G401.6 (cell line): ENCODE results near the gene ROBO1.

Experiments used
- FAIRE-seq: peaks from 2 replicates; lab custom pipeline; 2012; peaks lifted over from hg19 to GRCh38; lab: Jason Lieb, UNC

Gene ROBO1

DNA sequence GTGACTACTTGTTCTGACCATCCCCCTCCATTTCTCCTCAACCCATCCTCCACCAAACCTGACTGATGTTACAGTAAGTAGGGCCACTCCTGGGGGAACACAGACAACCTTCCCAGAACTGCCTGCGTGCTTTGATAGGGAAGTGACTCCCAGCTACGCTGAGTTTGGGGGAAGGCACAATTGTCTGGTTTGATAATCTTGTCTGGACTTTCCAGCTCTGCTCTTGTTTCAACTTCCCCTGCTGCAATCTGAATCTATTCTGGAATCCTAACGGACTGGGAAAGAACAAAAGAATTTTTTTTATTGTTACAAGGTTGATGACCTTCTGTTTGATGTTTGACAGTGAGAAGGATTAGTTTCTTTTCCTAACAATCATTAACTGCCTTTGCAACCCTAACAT is 895.6 kb downstream of the ROBO1 start:
- no peak for FAIRE-seq

DNA sequence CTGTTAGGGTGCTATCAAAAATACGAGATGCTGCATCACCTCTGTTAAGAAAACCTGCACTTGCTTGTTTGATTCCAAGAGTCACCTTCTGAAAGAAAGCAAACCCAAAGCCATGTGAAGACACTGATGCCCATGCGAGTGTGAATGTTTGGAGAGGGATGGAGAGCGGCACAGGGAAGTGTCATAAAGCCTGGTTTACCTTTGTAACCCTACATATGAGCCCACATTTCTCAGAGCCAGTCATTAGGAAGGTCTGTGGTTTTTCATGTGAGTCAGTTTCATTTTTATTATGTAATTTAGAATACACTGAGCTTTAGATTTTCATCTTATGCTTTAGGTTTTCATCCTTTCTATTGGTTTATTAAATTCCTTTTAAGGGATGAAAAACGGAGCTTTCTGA is 896.8 kb downstream of the ROBO1 start:
- FAIRE-seq, result no peak

DNA sequence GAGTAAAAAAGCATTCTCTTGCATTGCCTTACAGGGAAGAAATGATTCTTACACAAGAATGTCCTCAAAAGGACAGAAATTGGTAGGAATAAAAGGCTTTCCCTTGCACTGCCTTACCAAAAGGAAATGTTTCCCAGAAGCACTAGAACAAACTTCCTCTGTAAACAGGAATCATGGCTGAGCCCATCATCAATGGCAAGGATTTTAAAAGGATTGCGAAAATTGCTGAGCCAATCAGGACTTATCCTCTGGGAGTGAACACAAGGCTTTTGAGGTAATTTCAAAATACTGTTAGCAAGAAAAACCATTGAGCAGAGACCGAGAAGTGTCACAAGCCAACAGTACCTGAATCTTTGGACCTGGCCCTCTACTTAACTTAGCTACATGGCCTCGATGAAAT is 897.3 kb downstream of the ROBO1 start:
- FAIRE-seq, result no peak

DNA sequence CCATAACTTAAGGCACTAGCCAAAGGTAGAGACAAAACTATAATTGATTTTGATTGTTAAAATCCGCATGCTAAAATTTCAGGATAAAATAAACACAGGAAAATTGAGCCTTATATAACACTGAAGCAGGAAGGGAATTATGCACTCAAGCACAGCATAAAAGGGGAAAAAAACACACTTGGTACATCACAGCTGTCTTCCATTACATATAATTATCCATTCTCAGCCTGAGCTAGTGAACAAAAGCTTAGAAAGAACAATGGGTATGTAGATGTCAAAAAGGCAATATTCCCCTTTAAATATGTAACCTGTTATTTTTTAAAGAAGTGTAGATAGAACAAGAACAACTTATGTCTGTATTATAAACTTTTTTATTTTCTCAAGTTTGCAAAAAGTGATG is 899.2 kb downstream of the ROBO1 start:
- no peak for FAIRE-seq

DNA sequence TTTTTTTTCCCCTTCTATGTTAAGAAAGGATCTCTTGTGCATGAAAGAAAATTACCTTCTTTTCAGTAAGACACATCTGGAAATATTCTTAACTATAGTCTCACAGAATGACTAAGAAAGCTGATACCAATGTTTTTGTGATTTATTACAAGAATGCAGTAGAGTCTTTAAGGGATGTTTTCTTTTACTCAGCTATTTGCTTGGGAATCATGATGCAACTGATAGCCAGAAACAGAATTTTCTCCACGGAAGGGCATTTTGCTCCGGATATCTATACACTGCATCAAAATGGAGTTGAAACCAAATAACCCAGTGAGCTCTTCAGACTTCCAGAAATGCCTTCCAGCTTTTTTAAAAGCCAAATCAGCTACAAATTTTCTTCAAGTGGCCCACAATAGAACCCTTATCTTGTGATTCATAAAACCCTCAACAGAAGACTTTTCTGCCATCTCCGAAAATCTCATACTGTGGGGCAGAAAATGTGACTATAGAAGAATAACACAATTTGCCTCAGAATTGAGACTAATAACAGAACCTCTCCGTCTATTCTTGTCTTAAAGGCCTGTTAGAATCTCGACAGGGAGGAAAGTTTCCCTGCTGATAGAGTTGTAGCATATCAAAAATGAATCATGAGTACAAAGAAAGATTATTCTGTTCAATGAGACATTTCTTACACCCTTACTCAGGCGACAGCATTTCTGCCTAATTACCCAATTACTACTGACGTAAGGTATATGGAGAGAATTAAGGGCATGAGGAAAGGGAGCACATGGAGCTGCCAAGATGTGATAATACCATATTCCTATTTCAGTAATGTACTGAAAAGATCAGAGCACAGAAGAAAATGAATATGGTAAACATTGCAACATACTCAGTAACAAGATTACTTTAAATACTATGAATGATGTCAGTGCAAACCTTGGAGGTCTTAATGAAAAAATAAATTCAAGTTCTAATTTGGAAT is 900.1 kb downstream of the ROBO1 start:
- FAIRE-seq, result no peak

DNA sequence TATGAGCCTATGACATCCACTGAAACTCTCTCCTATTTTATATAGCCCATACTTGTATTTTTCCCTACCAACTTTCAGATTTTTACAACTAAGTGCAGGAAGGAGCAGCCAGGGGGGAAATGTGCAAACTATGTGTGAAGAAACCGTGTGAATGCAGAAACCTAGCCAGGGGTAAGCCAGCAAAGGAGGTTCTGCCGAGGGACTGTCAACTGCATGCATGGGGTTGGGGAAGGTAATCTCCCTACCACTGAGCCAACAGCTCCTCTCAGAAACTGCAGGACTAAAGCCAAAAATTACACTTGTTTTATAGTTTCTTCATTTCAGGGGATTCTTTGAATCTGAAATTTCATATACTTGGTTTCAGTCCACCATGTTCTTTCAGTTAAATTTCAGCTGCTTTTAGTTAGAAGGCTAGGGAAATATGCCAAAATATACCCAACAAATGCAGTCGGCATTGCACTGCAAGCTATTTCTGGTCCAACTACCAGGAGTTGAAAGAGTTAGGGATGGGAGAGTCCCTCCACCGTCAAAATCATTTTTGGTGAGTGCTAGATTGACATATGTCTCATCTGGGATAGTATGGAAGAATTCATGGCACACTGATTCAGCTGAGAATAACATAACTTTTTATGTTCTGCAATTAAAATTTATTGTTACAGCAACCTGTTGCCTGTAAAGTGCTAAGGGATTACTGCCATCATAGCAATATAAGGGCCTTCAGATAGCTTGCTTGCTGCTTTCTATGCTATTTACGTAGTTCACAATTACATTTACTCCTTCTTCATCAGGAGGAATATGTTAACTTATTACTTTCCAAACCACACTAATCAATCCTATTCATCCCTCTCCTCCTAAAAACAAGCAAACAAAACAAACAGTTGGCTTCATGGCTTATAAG is 904.2 kb downstream of the ROBO1 start:
- no peak for FAIRE-seq

DNA sequence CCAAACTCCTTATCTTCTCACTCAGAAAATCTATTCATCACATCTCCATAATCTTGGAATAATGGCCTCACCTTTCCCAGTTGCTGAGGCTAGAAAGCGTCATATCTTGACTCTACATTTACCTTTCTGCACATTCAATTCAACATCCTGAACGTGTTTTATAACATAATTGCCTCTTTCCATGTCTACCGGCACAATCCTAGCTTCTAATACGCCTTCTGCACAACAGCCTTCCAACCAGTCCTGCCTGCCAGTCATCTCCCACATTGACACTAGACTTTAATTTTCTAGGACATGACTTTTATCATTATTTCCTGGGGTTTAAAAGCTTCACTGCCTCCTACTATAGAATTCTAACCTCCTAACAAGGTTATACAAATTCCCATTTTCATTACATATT is 906.6 kb downstream of the ROBO1 start:
- FAIRE-seq, result no peak

DNA sequence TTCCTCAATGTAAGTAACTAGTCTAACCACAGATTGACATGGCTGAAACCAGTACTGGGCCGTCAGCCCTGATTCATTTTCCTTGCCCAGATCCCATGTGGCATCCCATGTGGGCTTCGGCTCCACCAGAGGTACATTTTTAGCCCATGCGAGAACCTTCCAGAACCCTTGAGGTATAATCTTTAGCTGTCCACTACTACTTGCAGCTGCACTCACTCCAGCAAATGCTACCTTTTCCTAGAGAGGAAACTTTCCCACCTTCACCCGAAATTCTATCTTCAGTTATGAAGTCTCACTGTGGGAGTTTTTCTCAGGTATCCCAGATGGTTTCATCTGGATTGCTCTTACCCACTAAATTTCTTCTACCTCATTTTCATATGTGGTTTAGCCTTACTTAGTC is 907.2 kb downstream of the ROBO1 start:
- FAIRE-seq, result no peak

DNA sequence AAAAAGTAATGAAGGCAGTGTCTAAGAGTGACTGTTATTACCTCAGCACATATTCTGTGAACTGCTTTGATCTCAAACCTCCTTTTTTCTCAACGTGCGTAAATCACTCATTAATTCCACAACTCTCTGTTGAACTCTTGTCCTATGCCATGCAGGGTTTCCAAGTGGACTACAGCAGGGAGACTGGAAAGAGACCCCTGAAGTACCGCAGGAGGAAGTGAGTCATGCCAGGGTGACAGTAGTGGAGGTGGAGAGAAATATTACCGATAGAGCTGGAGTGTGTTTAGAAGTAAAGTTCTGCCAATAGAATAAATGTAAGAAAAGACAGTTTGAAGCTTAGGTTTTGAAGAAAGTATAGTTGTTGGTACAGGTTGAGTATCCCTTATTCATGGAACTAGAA is 908.9 kb downstream of the ROBO1 start:
- no peak for FAIRE-seq

DNA sequence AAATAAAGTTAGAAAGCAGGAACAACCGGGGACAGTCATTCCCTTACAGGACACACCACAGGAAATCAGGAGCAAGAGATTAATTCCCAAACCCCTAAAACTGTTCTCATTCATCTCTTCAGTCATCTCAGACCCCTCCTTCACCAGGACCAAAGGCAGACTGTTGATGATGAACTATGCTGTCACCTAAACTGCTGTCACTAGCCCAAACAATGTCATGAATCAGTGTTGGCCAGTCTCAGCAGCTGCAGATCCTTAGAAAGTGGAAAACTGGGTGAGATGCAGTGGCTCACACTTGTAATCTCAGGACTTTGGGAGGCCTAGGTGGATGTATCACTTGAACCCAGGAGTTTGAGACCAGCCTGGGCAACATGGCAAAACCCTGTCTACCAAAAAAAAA is 909.6 kb downstream of the ROBO1 start:
- no peak for FAIRE-seq

DNA sequence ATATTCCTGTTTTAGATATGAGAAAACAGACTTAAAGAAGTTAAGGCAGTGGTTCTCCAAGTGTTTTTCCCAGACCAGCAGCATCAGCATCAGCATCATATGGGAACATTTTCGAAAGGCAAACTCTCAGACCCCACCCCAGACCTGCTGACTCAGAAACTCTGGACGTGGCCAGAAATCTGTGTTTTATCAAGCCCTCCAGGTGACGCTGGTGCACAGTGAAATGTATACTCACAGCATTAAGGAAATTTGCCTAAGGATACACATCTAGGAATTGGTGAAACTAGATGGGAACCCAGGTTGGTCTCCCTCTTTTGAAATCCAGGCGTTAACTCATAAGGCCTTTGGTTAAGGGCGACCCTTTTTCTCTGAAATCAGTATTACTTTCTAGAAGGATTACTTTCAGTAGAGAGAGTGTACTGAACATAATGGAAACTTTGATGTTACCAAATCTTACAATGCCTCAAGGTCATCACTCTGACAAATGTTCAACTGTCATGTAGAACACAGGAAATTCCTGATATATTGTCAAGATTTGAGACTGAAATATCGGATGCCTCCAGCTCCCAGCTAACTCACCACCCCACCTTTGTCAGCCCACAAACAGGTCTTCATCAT is 910.2 kb downstream of the ROBO1 start:
- FAIRE-seq, result no peak

DNA sequence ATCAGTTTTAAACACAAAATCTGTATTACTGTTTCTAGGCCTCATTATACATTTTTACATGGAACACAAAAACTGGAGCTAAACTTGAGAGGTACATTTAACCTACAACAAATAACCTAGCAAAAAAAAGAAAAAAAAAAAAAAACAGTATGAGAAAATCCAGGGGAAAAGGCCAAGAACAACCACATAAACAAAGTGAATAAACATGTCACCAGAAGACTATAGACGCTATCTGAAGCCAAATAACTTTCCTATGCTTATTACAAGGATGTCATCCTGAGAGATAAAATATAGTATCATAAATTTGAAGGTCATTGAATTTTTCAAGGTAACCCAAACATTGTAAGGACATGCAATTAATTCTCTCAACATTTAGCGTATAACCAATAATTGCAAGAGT is 911.6 kb downstream of the ROBO1 start:
- no peak for FAIRE-seq

DNA sequence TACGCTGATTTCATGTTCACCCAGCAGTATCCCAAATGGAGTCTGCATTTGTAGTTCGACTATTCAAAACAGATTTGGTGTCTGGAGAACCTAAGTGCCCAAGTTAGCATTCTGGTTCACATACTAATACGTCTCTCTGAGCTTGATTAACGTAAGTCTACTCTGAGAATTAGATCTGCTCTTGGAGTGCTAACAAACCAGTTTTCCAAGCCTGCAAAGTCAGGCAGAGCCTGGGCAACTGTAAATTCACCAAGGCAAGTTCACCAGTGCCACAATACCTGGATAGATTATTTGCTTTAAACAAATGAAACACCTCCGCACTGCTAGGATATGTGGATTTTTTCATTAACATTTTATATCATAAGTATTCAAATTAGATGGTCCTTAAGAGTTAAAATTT is 912.6 kb downstream of the ROBO1 start:
- FAIRE-seq, result no peak

DNA sequence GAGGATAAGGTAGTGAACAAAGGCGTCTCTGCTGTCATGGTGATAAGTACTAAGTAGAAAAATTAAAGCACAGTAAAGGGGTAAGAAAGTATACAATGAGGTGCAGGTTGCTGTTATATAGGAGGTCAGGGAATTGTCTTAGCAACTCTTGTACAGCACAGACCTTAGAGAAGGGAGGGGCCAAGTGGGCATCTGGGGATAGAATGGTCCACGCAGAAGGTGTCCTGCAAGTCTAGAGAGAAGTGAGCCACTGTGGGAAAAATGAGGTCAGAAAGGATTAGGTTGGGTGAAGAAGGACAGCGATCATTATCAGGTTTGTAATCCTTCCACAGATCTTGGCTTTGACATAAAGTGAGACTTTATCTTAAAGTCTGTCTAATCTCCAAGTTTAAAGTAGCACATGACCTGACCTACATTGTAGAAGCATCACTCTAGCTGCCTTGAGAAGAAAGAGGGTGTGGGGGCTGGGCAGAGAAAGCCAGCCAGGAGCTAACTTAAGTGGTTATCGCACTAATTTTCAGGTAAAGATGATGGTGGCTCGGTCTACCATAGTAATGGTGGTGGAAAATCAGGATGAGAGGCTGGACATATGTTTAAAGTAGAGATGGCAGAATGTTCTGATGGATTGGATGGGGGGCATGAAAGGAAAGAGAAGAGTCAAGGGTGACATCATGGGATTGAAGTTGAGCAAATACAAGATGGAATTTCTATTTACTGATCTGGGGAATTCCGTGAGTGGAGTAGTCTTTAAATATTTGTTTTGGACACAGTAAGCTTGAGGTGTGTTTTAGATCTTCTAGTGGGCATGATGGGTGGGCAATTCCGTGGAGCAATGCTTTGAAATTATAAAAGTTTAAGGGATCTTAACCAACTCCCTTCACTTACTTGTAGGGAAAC is 919.2 kb downstream of the ROBO1 start:
- FAIRE-seq, result no peak

DNA sequence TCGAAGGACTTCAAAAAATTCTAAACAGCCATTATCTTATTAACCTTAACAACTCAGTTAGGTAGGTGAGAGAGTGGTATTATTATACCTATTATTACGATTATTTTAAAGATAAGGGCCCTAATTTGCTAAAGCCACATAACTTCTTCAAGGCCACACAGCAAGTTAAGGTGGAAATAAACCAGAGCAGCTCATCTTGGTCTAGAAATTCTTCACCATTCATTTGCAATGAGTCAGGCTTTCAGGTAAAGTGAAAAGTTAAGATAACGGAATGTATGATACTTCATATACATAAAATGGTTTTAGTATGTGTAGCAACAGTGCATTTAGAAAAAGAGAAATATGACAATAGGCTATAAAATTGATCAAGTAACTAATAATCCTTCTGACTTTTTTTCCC is 920.2 kb downstream of the ROBO1 start:
- FAIRE-seq, result no peak

DNA sequence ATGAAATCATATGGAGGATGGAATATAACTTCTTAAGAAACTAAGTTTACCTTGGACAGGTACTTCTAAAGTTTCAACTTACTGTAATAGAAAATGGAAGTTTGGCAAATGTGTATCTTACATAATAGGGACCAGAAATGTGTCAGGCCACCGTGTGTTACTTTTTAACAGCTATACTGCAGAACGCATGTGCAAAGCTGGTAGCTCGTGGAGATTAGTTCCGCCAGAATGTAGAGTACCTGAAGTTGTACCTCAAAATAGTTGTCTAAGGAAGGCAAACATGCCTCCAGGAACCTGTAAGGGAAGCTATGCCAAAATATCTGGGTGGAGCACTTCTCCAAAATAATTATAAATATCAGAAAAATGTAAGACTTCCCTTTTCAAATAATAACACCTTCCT is 920.6 kb downstream of the ROBO1 start:
- no peak for FAIRE-seq

DNA sequence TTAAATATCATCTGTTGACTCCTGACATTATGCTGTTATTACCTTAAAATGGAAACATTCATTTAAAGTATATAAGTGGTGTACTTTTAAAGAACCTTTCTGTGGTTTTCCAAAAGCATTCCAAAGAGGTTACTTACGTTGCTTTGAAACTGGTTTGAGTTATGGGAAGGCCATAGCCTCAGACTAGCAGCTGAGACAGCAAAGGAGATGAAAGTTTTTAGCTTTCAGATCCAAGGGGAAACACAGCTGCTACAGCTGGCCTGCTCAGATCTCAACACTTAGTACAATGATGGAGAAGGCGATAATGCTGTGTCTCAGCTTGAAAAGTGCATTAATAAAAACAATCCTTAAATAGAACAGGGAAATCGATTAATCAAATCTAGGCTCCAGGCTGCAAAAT is 921.1 kb downstream of the ROBO1 start:
- no peak for FAIRE-seq

DNA sequence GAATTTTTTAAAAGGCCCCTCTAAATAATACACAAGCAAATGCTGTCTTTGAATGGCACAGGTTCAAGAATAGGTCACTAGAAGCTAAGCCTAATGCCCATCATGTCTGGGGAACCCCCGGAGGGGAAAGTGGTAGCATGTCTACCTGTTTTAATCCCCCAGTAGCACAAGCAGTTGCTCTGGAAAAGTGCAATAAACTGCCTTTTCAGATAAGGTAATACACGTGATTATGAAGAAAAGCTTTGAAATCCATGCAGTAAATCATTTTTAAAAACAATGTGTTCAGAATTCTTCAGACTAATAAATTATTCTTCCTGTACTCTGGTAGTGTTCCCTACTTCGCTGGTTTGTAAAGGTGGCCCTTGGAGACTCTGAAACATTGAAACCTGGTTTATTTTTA is 922.2 kb downstream of the ROBO1 start:
- FAIRE-seq, result no peak

DNA sequence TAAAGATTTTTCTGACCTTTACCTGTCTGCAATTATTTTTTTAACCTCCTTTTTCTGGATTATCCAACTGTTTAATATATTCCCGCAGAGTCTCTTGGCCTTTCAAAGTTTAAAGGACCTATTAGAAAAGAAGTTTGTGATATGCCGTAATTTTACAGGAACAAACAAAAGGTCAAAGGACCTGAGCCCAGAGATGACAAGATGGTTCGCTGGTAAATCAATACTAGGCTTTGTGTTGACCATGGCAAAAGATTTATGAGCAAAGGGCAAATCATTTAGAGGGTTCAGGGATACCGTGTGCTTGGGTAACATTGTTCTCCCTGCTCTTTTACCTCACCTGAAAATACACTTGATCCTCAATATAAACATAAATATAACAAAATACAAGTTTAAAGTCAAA is 923.5 kb downstream of the ROBO1 start:
- no peak for FAIRE-seq

DNA sequence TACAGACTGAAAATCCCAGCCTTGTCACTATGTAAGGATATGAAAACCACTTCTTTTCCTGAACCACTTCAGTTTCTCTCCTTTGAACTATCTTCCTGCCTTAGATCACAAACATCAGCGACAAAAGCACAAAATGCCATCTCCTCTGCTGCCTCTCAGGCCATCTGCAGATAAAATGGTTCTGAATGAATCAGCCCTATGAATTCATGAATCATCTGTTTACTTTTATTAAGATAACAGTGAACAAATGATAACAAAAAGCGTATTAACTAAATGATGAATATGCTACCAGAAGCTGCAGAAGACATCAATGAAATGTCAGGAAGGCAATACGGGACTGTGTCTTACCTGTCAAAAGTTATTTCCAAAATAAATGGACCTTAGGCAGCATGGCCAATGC is 928.1 kb downstream of the ROBO1 start:
- no peak for FAIRE-seq

DNA sequence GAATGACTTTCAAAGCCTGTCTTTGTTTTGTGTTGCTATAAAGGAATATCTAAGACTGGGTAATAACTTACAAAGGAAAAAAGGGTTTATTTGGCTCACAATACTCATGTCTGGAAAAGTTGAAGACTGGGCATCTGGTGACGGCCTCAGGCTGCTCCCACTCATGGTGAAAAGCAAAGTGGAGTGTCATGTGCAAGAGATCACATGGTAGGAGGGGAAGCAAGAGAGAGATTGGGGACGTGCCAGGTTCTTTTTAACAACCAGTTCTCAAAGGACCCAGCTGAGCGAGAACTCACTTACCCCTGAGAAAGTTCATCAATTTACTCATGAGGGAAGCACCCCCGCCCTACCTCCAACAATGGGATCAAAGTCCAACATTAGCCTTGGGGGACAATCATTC is 929.4 kb downstream of the ROBO1 start:
- no peak for FAIRE-seq

DNA sequence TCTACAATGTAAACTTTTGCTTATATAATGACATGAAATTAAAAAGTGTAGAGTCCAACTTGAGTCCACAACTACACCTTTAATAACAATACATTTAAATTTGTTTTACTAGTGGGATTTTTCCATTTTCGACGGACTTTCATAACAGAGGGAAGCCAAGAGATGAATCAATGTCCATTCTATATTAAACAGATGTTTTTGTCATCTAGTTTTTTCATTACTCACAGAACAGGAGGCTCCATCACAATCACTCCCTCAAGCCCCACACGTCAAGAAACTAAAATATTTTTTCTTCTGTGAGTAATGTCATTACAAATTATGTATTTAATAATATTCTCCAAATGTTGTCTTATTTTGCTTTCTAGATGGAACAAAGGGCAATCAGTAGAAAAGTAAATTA is 932.9 kb downstream of the ROBO1 start:
- FAIRE-seq, result no peak
